Measurements from ENCODE around the gene DHCR7. TPM values are rescaled to one million over a fixed set of nuclear protein-coding genes. Genes with fewer than 3 reads are reported as not detected.

DHCR7 gene
- total RNA-seq, 1 donor from 2014 or later = 36.7 TPM

GRCh38 chr11:71459767-71460320, 11.7 kb upstream of the DHCR7 start:
- Histone ChIP-seq H3K27me3 (no peaks in the 10 kb centered on the region), H2AFZ (replicated peaks) (no peak overlapping the region), H4K20me1 (ENCODE audit: low read depth) (no peaks in the 10 kb centered on the region), H3K79me2 (ENCODE audit: low read depth) (no peaks in the 10 kb centered on the region), H3K4me1 (no peaks in the 10 kb centered on the region), H3K36me3 (no peaks in the 10 kb centered on the region), H3K27ac (no peak overlapping the region), H3K4me3 (no peak overlapping the region), H3K9ac (no peak overlapping the region), H3K9me3 (ENCODE audit: low read depth) (no peaks in the 10 kb centered on the region), H3F3A (ENCODE audit: low read depth) (no peaks in the 10 kb centered on the region), H3K4me2 (no peak overlapping the region)
- DNase-seq (ENCODE audit: low spot score) = peak; percentile 25
- no peaks in the 10 kb centered on the region for H3K9me3 Mint-ChIP-seq
- no peak overlapping the region for H3K4me3 Mint-ChIP-seq
- H3K27me3 Mint-ChIP-seq (ENCODE audit: insufficient read depth, low read depth) = peaks cover 3% of the 10 kb centered on the region
- peak overlapping the region; percentile 86 for H3K27ac Mint-ChIP-seq
- peaks cover 12% of the 10 kb centered on the region for H3K4me1 Mint-ChIP-seq
- TF ChIP-seq CTCF (IDR thresholded peaks at IDR 0.05) (no peak), EZH2phosphoT487 (IDR thresholded peaks at IDR 0.05) (no peak), EZH2 (IDR thresholded peaks at IDR 0.05) (no peak)
- peaks cover 10% of the 10 kb centered on the region for H3K36me3 Mint-ChIP-seq

DNA sequence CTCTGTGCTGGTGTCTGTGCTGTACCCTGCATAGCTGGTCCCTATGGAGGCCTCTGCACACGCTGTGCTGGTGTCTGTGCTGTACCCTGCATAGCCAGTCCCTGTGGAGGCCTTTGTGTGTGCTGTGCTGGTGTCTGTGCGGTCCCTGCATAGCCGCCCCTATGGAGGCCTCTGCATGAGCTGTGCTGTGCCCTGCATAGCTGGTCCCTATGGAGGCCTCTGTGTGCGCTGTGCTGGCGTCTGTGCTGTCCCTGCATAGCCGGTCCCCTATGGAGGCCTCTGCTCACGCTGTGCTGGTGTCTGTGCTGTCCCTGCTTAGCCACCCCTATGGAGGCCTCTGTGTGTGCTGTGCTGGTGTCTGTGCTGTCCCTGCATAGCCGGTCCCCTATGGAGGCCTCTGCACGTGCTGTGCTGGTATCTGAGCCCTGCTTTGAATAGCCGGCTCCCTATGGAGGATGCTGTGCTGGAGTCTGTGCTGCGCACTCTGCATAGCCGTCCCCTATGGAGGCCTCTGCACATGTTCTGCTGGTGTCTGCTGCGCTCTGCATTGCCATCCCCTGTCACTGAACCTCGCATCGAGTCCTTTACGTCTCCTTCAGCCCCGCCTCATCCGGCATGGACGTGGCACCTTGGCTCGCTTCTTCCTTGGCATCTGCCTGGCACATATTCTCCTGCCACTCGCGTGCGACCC, 11.0 kb upstream of the DHCR7 start:
- Histone ChIP-seq H2AFZ (replicated peaks) (no peak overlapping the region), H4K20me1 (ENCODE audit: low read depth) (peaks cover 5% of the 10 kb centered on the region), H3K9me3 (ENCODE audit: low read depth) (no peaks in the 10 kb centered on the region), H3K36me3 (no peaks in the 10 kb centered on the region), H3K79me2 (ENCODE audit: low read depth) (peaks cover 2% of the 10 kb centered on the region), H3K27me3 (no peaks in the 10 kb centered on the region), H3K4me3 (no peak overlapping the region), H3K4me1 (no peaks in the 10 kb centered on the region), H3K4me2 (no peak overlapping the region), H3K9ac (no peak overlapping the region), H3F3A (ENCODE audit: low read depth) (no peaks in the 10 kb centered on the region), H3K27ac (no peak overlapping the region)
- DNase-seq (ENCODE audit: low spot score) = no peak
- H3K4me1 Mint-ChIP-seq = peaks cover 12% of the 10 kb centered on the region
- H3K27ac Mint-ChIP-seq = peak overlapping the region; percentile 86
- peaks cover 3% of the 10 kb centered on the region for H3K27me3 Mint-ChIP-seq (ENCODE audit: insufficient read depth, low read depth)
- H3K36me3 Mint-ChIP-seq = peaks cover 10% of the 10 kb centered on the region
- no peak for TF ChIP-seq EZH2 (IDR thresholded peaks at IDR 0.05)
- TF ChIP-seq CTCF (IDR thresholded peaks at IDR 0.05) = no peak
- TF ChIP-seq EZH2phosphoT487 (IDR thresholded peaks at IDR 0.05) = no peak
- H3K4me3 Mint-ChIP-seq = no peak overlapping the region
- H3K9me3 Mint-ChIP-seq = no peaks in the 10 kb centered on the region

GRCh38 chr11:71458146-71459070, 10.2 kb upstream of the DHCR7 start:
- no peak overlapping the region for H2AFZ ChIP-seq (replicated peaks)
- no peaks in the 10 kb centered on the region for H3K36me3 ChIP-seq
- no peak overlapping the region for H3K9ac ChIP-seq
- H3K4me3 Mint-ChIP-seq = no peak overlapping the region
- H3F3A ChIP-seq (ENCODE audit: low read depth) = no peaks in the 10 kb centered on the region
- peaks cover 17% of the 10 kb centered on the region for H3K4me1 Mint-ChIP-seq
- peaks cover 6% of the 10 kb centered on the region for H4K20me1 ChIP-seq (ENCODE audit: low read depth)
- H3K27me3 Mint-ChIP-seq (ENCODE audit: insufficient read depth, low read depth) = peaks cover 3% of the 10 kb centered on the region
- DNase-seq (ENCODE audit: low spot score) = no peak
- peaks cover 10% of the 10 kb centered on the region for H3K79me2 ChIP-seq (ENCODE audit: low read depth)
- no peak overlapping the region for H3K27ac ChIP-seq
- H3K9me3 Mint-ChIP-seq = no peaks in the 10 kb centered on the region
- no peak overlapping the region for H3K4me3 ChIP-seq
- no peak overlapping the region for H3K4me2 ChIP-seq
- H3K27me3 ChIP-seq = no peaks in the 10 kb centered on the region
- H3K27ac Mint-ChIP-seq = no peak overlapping the region
- no peaks in the 10 kb centered on the region for H3K4me1 ChIP-seq
- H3K9me3 ChIP-seq (ENCODE audit: low read depth) = no peaks in the 10 kb centered on the region
- TF ChIP-seq CTCF (IDR thresholded peaks at IDR 0.05) (no peak), EZH2phosphoT487 (IDR thresholded peaks at IDR 0.05) (no peak), EZH2 (IDR thresholded peaks at IDR 0.05) (no peak)
- peaks cover 10% of the 10 kb centered on the region for H3K36me3 Mint-ChIP-seq
